Stimulated activated CD4-positive, alpha-beta T cell treated with anti-CD3 and anti-CD28 coated beads, Interleukin-2, amount 100 ng/mL, for 24 hours (primary cell): ENCODE measurements around the gene DHX40.
"Not testable (repeated sequence)": the region's sequence is repeated elsewhere in the genome, so short reads cannot be mapped to it uniquely, and the experiment has no call there.

ENCODE experiments used
- DNase-seq, 2 donors: peaks; one replicate each; pipeline ENCODE4 v3.0.0-alpha.2; 2020

DHX40 gene, protein sequence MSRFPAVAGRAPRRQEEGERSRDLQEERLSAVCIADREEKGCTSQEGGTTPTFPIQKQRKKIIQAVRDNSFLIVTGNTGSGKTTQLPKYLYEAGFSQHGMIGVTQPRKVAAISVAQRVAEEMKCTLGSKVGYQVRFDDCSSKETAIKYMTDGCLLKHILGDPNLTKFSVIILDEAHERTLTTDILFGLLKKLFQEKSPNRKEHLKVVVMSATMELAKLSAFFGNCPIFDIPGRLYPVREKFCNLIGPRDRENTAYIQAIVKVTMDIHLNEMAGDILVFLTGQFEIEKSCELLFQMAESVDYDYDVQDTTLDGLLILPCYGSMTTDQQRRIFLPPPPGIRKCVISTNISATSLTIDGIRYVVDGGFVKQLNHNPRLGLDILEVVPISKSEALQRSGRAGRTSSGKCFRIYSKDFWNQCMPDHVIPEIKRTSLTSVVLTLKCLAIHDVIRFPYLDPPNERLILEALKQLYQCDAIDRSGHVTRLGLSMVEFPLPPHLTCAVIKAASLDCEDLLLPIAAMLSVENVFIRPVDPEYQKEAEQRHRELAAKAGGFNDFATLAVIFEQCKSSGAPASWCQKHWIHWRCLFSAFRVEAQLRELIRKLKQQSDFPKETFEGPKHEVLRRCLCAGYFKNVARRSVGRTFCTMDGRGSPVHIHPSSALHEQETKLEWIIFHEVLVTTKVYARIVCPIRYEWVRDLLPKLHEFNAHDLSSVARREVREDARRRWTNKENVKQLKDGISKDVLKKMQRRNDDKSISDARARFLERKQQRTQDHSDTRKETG

DNA sequence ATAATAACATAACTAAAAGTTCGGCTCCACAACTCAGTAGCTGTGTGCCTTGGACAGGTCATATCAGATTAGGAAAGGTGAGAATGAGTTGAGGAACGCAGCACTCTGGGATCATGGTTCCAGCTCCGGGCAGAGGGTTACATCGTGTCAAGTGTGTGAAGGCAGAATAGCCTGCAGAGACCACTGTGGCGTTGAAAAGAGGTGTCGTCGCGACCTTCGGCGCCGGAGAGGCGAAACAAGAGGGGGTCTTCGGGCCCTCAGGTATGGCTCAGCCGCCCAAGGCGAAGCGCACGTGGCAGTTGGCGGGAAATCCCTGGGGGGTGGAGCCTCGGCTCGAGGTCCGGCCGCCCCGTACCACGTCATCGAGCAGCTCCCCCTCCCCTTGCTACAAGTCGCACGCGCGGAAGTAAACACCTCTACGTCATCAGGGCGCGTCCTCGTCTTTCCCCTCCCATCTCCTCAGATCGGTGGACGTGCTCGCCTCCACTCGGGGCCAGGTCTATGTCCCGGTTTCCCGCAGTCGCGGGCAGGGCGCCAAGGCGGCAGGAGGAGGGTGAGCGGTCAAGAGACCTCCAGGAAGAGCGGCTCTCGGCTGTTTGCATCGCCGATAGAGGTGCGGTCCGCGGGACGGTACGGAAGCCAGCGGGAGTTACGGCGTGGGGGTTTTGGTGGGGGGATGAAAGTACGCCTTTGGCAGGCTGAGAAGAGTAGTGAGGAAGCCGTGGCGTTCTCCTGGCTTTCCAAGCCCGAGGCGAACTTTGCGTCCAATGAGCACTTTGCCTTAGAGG, at the start of gene DHX40:
Gene DHX40, plus strand, starts transcription at position 440 of the 788 bp plus-strand sequence. Its CDS starts 62 bp downstream, at position 502.
- DNase-seq = peak; percentile 96

DNA sequence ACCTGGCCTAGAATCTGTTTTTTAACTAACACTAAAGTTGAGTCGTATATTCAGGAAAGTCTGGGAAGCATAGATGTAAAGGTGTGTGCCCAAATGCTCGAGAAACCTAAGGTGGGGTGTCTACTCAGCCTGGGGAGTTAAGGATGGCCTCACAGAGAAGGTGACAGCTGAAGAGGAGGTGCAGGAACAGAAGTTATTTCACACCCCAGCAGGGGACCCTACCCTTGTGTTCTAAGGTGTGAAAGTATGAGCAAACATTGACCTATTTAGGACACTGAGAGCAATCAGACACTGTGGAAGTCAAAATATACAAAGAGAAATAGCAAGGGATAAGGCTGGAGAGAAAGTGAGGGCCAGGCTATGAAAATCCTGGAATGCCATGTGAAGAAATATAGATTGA, 49.0 kb upstream of the DHX40 start:
- DNase-seq = no peak

DNA sequence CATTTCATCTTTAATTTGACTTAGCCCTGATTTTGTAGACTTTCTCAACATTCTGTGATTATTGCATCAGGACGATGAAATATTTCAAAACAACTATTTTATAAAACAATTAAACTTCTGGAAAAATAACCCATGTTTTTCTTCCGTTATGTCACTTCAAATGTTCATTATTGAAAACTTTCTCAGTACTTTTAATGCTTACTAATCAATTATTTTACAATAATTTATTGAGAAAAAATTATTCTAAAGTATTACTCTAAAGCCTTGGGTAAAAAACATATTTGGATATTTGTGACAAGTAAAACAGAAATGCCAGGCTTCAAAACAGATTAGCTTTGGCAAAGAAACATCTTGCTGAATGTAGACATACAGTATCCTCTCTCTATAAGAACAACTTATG, 46.3 kb upstream of the DHX40 start:
- no peak for DNase-seq

DNA sequence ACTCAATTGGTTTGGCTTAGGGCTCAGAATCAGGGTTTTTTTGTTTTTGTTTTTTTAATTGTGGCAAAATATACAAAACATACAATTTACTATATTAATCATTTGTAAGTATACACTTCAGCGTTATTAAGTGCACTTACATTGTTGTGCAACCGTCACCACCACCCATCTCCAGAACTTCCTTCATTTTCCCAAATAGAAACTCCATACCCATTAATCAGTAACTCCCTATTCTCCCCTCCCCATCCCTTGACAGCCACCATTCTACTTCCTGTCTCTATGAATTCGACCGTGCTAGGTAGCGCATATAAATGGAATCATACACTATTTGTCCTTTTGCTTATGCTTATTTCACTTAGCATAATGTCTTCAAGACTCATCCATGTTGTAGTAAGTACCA, 45.2 kb upstream of the DHX40 start:
- DNase-seq = no peak

DNA sequence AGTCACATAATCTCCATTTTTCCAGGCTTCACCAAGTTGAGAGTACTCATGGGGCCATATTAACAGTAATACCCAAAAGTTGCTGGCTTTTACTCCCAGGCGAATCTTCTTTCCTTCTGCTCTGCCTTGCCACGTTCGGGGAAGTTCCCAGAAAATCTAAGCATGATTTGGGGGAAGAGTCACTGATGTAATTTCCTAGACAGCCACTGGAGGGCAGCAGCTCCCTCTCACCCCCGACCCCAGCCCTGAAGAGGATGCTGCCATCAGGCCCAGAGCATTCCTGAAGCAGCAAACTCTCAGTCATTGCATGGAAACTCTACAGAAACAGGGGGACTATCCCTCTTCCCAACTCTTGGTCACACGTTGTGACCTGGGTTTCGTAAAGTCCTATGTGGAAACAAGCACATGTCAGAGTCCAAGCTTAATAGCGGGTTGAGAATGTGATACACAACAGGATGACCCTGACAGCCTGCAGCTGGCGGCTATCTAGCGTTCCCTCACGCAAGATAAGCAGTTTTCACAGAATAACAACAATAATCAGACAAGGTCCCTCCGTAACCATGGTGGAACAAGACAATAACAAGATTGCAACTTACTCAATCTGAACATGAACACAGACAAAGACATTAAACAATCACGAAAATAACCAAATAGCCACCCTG, 43.8 kb upstream of the DHX40 start:
- DNase-seq = peak; percentile 72 to 75

DNA sequence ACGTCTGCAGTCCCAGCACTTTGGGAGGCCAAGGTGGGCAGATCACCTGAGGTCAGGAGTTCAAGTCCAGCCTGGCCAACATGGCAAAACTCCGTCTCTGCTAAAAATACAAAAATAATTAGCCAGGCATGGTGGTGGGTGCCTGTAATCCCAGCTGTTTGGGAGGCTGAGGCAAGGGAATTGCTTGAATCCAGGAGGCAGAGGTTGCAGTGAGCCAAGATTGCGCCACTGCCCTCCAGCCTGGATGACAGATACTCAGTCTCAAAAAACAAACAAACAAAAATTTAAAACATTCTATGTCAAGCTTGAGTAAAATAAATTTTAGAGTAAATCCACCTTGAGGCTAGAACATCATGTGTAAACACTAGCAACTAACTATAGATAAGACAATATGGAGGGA, 40.5 kb upstream of the DHX40 start:
- not testable (repeated sequence) for DNase-seq

DNA sequence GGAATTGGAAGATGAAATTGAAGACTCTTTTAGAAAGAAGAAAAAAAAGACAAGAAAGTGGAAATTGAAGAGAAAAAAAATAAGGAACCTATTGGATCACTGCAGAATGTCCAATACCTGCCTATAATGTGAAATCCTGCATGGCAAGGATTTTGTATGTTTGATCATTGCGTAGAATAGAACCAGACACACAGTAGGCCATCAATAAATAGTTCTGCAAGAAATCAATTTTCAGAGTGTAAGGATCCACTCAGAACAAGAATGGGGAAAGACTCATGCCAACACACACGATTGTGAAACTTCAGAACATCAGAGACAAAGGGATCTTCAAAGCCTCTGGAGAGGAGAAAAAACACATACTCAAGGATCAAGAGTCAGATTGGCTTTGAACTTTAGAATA, 39.7 kb upstream of the DHX40 start:
- no peak for DNase-seq

DNA sequence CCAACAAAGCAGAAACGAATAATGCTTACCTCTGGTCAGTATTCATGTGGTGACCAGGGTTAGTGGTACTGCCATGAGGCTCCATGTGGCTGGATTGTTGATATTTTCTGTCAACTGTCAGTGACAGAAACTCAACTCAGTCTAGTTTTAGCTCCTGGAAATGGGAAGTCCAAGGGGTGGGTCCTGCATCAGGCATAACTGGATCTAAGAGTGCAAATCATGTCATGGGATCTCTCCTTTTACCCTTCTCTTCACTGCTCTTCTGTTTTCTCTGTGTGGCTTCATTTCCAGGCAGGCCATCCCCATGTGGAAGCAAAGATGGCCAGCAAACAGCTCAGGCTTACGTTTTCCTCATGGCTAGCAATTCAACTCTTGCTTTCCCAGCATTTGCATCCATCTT, 39.0 kb upstream of the DHX40 start:
- no peak for DNase-seq

DNA sequence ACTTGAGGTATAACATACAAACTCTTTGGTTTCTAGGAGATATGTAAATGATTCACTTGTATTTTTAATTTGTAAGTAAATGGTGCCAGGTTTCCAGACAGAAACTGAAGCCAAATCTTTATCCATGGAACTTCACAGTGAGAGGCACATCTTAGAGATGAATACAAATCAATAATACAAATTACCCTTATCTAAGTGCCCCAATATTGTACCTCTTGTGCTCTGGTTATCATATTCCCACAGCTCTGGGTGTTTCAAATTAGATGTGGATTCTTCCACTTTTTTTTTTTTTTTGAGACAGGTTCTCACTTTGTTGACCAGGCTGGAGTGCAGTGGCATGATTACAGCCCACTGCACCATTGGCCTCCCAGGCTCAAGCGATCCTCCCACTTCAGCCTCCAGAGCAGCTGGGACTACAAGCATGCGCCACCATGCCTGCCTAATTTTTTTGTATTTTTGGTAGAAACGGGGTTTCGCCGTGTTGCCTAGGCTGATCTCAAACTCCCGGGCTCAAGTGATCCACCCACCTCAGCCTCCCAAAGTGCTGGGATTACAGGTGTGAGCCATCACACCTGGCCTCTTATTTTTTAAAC, 38.0 kb upstream of the DHX40 start:
- no peak for DNase-seq

DNA sequence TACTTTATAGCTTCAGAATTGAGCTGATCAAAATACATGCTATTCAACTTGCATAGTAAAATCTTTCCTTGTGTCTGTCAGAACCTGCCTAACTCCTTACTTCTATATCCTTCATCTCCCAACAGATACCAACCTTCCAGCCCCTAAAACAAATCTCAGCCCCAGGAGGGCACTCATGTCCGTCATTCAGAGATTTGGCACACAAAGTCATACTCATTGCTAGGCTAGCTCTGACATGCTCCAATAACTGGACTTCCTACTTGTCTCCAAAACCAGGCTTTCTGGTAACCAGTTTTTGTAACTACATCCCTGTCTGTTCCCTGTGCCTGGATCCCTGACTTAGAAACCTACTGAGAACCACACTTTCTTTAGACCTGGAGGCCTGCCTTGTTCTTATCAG, 37.5 kb upstream of the DHX40 start:
- DNase-seq = no peak

DNA sequence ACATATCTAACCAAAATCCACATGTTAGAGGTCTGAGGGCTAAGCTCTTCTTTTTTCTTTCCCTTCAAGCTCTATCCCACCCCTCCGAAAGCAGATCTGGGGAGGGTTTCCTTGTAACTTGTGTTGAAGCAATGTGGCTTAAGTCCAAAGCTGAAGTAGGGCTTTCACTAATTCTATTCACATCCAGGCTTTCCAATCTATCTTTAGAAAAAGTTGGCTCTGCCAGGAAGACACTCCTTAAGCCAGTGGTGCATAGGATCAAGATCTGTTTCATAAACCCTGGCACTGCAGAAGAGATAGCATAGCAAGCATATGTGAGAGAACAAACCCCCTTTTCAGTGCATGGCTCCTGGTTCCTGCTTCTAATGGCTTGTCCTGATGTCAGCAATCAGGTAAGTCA, 34.9 kb upstream of the DHX40 start:
- DNase-seq = no peak

DNA sequence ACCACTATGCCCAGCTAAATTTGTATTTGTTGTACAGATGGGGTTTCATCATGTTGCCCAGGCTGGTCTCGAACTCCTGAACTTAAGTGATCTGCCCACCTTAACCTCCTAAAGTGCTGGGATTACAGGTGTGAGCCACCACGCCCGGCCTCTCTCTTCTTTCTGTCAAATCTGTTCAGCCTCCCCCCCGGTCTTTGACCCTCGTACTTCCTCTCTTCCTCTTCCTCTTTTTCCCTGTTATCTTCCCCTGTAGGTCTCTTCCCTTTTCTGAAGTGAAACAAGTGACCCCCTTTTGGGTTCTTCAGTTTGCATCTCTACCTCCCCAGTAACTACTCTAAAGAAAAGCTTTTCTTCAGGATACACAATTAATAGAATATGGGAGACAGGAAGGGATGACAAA, 31.7 kb upstream of the DHX40 start:
- DNase-seq = no peak

DNA sequence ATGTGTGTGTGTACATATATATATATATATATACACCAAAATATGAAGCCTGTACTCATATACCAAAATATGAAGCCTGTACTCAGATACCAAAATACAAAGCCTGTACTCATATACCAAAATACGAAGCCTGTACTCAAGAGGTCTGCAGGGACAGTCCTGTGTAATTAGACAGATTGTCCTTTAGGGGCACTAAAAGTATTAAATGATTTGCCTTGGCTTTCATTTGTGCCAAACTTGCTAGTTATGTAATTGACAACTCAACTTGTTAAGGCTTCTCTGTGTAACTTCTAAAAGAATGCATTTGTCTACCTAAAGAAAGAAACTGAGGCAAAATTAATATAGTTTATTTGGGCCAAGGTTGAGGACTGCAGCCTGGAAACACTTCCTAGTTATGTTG, 30.8 kb upstream of the DHX40 start:
- no peak for DNase-seq

DNA sequence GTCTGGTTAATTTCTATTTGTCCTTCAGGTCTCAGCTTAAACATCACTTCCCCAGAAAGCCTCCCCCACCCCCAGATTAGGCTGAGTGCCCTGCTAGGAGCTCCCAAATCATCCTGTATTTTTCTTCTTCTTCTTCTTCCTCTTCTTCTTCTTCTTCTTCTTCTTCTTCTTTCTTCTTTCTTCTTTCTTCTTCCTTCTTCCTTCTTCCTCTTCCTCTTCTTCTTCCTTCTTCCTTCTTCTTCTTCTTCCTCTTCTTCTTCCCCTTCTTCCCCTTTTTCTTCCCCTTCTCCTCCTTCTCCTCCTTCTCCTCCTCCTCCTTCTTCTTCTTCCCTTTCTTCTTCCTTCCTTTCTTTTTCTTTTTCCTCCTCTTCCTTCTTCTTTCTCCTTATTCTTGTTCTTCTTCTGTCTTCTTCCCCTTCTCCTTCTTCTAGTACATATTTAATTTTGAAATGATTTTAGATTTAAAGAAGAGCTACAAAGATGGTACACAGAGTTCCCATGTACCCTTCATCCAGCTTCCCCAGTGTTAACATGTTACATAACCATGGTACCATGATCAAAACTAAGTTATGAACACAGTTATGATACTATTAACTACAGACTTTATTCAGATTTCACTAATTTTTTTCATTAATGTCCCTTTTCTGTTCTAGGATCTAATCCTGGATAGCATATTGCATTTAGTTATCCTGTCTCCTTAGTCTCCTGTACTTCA, 27.1 kb upstream of the DHX40 start:
- DNase-seq = no peak

DNA sequence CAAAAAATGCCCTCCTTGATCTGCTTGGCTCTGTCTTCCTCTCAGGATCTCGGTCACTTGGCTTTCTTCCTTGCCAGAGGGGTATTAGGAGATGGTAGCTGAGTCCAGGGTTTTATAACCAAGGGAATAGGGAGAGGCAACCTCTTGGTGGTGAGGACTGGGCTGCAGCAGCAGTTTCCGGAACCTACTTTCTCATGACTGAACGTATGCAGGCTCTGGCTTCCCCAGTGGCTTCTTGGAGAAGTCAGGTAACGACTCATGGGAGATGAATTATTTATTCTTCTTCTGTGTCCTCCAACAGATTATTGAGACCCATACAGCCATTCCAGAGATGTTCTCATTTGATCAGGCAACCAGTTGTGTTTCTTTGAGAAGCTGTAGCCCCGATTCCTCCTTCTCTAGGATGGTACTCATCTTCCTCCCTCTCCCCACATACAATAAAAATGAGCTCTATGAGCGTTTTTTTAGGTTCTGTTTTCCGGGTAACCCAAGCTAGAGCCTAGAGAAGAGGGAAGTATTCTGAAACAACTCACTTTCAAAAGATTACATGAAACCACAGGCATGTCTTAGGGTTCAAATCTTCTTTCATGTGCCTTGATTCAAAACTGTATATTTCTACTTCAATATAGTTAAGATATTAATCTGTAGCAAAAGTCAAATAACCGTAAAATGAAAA, 22.3 kb upstream of the DHX40 start:
- DNase-seq = no peak

DNA sequence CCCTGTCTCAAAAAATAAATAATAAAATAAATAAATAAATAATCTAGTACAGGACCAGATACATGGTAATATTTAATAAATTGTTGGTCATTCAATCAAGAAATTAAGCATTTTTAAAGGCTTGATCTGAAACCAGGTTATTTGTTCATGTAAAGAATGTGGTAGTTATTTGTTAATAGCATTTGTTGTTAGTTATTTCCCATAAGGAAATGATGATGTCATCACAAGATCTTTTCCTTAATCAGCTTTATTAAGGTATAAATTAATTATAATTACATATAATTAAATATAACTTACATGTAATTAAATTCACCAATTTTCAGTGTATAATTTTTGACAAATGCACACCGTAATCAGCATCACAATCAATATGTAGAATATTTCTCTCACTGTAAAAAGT, 19.5 kb upstream of the DHX40 start:
- no peak for DNase-seq

DNA sequence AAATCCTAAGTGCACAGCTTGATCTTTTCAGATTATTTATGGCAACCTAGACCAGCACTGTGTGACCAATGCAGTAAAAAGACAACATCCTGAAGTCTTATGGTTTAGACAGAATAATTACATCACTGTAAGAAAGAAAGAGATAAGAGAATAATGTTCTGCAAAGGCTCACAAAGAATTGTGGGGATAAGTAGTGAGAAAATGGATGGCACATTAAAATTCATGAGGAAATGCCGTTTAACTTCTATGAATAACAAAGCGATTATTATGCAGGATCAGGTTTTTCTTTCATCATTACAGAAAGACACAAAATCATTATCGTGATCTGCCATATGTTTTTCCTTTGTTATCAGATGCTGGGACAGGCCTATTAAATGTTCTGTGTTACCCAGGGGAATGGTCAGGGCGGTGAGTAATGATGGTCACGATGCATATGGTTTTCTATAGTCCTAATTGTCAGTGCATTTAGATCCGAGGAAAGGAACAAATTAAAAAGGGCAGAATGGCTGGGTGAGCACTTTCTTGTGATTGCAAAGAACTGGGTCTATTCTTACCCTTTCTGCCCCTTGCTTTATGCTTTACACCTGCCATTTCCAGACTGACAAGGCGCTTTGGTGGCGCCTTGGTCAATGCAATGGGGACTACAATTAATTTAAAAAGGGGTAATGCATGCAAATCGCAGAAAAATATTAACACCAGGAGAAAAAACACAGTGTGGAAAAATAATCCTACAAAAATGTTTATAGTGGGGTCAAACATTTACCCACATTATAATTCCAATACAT, 18.1 kb upstream of the DHX40 start:
- DNase-seq = no peak

DNA sequence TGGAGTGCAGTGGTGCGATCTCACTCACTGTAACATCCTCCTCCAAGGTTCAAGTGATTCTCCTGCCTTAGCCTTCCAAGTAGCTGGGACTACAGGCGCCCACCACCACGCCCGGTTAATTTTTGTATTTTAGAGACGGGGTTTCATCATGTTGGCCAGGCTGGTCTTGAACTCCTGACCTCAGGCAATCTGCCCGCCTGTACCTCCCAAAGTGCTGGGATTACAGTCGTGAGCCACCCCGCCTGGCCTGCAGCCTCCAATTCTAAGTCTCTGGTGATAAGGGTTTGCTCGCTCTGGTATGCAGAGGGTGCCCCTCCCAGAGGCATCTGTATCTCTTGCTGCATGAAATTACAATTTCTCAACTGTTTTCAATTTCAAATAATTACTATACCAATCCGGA, 16.4 kb upstream of the DHX40 start:
- not testable (repeated sequence) for DNase-seq

DNA sequence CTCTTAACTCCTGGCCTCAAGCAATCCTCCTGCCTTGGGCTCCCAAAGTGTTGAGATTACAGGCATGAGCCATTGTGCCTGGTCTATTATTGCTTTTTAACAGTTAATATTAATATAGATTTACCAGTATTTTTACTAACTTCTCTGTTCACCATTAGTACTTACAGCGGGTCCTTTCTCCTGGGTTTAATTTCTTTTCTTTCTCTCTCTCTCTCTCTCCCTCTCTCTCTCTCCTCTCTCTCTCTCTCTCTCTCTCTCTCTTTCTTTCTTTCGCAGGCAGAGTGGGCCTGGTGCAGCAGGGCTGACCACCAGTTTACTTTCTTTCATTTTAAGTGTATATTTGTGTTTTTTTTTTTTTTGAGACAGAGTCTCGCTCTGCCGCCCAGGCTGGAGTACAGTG, 14.7 kb upstream of the DHX40 start:
- DNase-seq = no peak

DNA sequence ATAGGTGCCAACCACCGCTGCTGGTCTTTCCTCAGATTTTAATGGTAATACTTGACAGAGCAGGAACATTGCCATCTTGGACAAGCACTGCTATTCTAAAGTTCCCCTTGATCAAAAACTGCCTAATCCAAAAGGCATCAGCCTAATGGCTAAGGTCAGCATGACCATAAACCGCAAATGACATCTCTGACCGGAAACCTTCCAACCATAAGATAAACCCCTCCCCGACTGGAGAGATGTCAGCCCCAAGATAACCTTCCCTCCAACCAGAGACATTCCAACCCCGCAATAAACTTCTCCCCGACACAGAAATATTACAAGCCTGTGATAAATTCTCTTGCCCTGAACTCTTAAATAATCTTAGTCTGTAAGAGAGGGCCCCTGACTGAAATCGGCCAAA, 7.4 kb upstream of the DHX40 start:
- DNase-seq = no peak
